Spleen (tissue), 11 donors: ENCODE data around the gene HMOX2. TPM values are rescaled to one million over a fixed set of nuclear protein-coding genes. Genes with fewer than 3 reads are reported as not detected.
A peak's percentile ranks its signal among the peaks of the same experiment; 100 is the strongest.

Experiments used
- DNase-seq: peaks from one replicate; pipeline ENCODE4 v3.0.0-alpha.2; 2020
- H3K27ac ChIP-seq, 8 donors: fragments of 200-600 bp; sonication (generic) in 7 of 8; 1 replicate in 4 of 8; 2 replicates in 4 of 8; pipeline versions ENCODE4 v1.5.0 to v1.8.0; 2016 to 2021; ENCODE audit warnings: inconsistent platforms in 4 of 8, mild to moderate bottlenecking in 4 of 8, moderate library complexity in 1 of 8
- H3K27me3 ChIP-seq, 7 donors: fragments of 200-600 bp; sonication (generic) in 6 of 7; replicated peaks in 1 of 7; 1 replicate in 4 of 7; 2 replicates in 3 of 7; pipeline versions ENCODE4 v1.5.0 to v1.8.0; 2016 to 2021; ENCODE audit warnings: inconsistent platforms in 3 of 7, mild to moderate bottlenecking in 1 of 7
- H3K36me3 ChIP-seq, 6 donors: fragments of 200-600 bp; sonication (generic) in 5 of 6; 1 replicate in 4 of 6; 2 replicates in 2 of 6; pipeline versions ENCODE4 v1.5.0 to v1.8.0; 2016 to 2021; ENCODE audit warnings: inconsistent platforms in 2 of 6
- H3K4me1 ChIP-seq, 6 donors: fragments of 200-600 bp; sonication (generic) in 5 of 6; 1 replicate in 3 of 6; 2 replicates in 3 of 6; pipeline versions ENCODE4 v1.5.0 to v1.8.0; 2016 to 2021; ENCODE audit warnings: inconsistent platforms in 3 of 6
- H3K4me3 ChIP-seq, 8 donors: fragments of 200-600 bp; sonication (generic) in 7 of 8; 1 replicate in 4 of 8; 2 replicates in 4 of 8; pipeline versions ENCODE4 v1.5.0 to v1.8.0; 2016 to 2021; ENCODE audit warnings: inconsistent platforms in 4 of 8, mild to moderate bottlenecking in 4 of 8, moderate library complexity in 2 of 8
- H3K9me3 ChIP-seq, 8 donors: fragments of 200-600 bp; sonication (generic) in 7 of 8; 1 replicate in 4 of 8; 2 replicates in 4 of 8; pipeline versions ENCODE4 v1.5.0 to v1.8.0; 2016 to 2021; ENCODE audit warnings: inconsistent platforms in 4 of 8
- CTCF ChIP-seq, 11 experiments: fragments of 200-600 bp in 7 of 11; fragments of 450-650 bp in 4 of 11; sonication (generic) in 4 of 11; IDR thresholded peaks in 8 of 11; conservative IDR thresholded peaks in 3 of 11; 1 replicate in 7 of 11; 2 replicates in 4 of 11; pipeline versions ENCODE4 v1.4.0 to v1.8.0; 2016 to 2021; ENCODE audit warnings: antibody characterized with exemption in 11 of 11, inconsistent platforms in 4 of 11, mild to moderate bottlenecking in 1 of 11
- POLR2A ChIP-seq, 3 donors: fragments of 450-650 bp; IDR thresholded peaks; one replicate each; pipeline ENCODE4 v1.5.1; 2017; ENCODE audit warnings: antibody characterized with exemption in 3 of 3, mild to moderate bottlenecking in 1 of 3
- POLR2AphosphoS5 ChIP-seq, 3 donors: sonication (generic); formaldehyde crosslinking; IDR thresholded peaks; one replicate each; pipeline ENCODE4 v1.5.1; 2017; ENCODE audit warnings: antibody characterized with exemption in 3 of 3
- WGBS, 5 donors: extraction: QIAGEN DNeasy Blood & Tissue Kit in 3 of 5; methylation state at CpG; one replicate each; pipeline versions ENCODE4 v1.1.5 to v1.1.7; 2013 to 2018; 5-methylcytosine and 5-hydroxymethylcytosine counted together
- intact Hi-C: fragments of 100-400 bp; cut with DNase I; formaldehyde crosslinking; loops from one replicate; pipeline ENCODE4 v1.15.0; 2023; ENCODE audit warnings: low total_unique reads
- polyA plus RNA-seq, 3 donors: library from polyadenylated mRNA; stranded (reverse); fragments of 200-250 nt; gene quantifications; one replicate each; pipeline ENCODE4 v1.2.1, GENCODE V29; 2013
- total RNA-seq, 7 donors: library from RNA; depleted of rRNA in 3 of 7; stranded (reverse); fragments of >200 nt in 3 of 7; fragmentation: NEBNext Ultra II Directional in 4 of 7; extraction: Animal tissue kit (Norgen Biotek cat#: 25700) in 4 of 7; gene quantifications; one replicate each; pipeline versions ENCODE4 v1.1.0 to v1.2.1, GENCODE V29; 2016 to 2021
- donor health status: healthy with polysubstance abuse.
- donor health status: DM: no; HTN: no; CAD: no; lungs with moderate emphysema.
- donor health status: DM: no; HTN: no; CAD: no.
- donor health status: Bipolar disorder and iron deficiency.
- donor health status: healthy.
- donor health status: DM: no; HTN: no; CAD: no.
- donor health status: DM: yes; HTN: yes; CAD: no.

The HMOX2 gene
- total and polyA plus RNA-seq, 10 donors, result 26.6 to 73.8 (median 53.3) TPM

- Histone ChIP-seq H3K36me3 (peaks cover 4 to 60% (median 49%) of the 10 kb centered on the region in 6 donors), H3K27me3 (no peaks in the 10 kb centered on the region), H3K4me3 (no peak overlapping the region), H3K4me1 (peaks cover 29 to 75% (median 47%) of the 10 kb centered on the region in 6 donors), H3K27ac (peak overlapping the region in 7 of 8 donors; percentile 6 to 89 (median 79)), H3K9me3 (no peaks in the 10 kb centered on the region)
- intact Hi-C loops, result no loop called here
- 76 to 88% (median 80%) methylated on average over 10 to 19 of the region's 19 CpGs for whole genome bisulfite sequencing, 5 donors
- TF ChIP-seq POLR2A (IDR thresholded peaks at IDR 0.05), result no peak
- no peak for TF ChIP-seq CTCF (IDR thresholded peaks at IDR 0.05 in 8 of 11, conservative IDR thresholded peaks at IDR 0.05 in 3 of 11)
- TF ChIP-seq POLR2AphosphoS5 (IDR thresholded peaks at IDR 0.05), result peak in 2 of 3 donors; percentile 6 to 42
- DNase-seq, result peak; percentile 77
These were observed 37.1 kb downstream of the HMOX2 start for GRCh38 chr16:4513086-4513860.

- intact Hi-C loops, result no loop called here
- H3K9me3 ChIP-seq, result no peaks in the 10 kb centered on the region
- peak overlapping the region; percentile 54 to 89 (median 76) for H3K27ac ChIP-seq
- H3K4me3 ChIP-seq, result no peak overlapping the region
- H3K4me1 ChIP-seq, result peaks cover 29 to 75% (median 47%) of the 10 kb centered on the region in 6 donors
- TF ChIP-seq CTCF (IDR thresholded peaks at IDR 0.05 in 8 of 11, conservative IDR thresholded peaks at IDR 0.05 in 3 of 11), result no peak
- TF ChIP-seq POLR2AphosphoS5 (IDR thresholded peaks at IDR 0.05), result no peak
- no peak for TF ChIP-seq POLR2A (IDR thresholded peaks at IDR 0.05)
- peaks cover 4 to 54% (median 43%) of the 10 kb centered on the region in 6 donors for H3K36me3 ChIP-seq
- peak; percentile 73 for DNase-seq
- H3K27me3 ChIP-seq, result no peaks in the 10 kb centered on the region
- 82 to 95% (median 94%) methylated on average over 5 to 7 of the region's 7 CpGs for WGBS, 5 donors
These were observed 37.7 kb downstream of the HMOX2 start for GRCh38 chr16:4513881-4514280.

- WGBS, 5 donors, result 11 to 34% (median 28%) methylated on average over 5 to 7 of the region's 7 CpGs
- TF ChIP-seq POLR2AphosphoS5 (IDR thresholded peaks at IDR 0.05) (peak in 2 of 3 donors; percentile 31 to 64), CTCF (IDR thresholded peaks at IDR 0.05 in 8 of 11, conservative IDR thresholded peaks at IDR 0.05 in 3 of 11) (no peak)
- H3K36me3 ChIP-seq, result peaks cover 4 to 47% (median 35%) of the 10 kb centered on the region in 6 donors
- no peaks in the 10 kb centered on the region for H3K9me3 ChIP-seq
- DNase-seq, result peak; percentile 77
- no peak overlapping the region for H3K4me3 ChIP-seq
- H3K27me3 ChIP-seq, result no peaks in the 10 kb centered on the region
- H3K4me1 ChIP-seq, result peaks cover 29 to 75% (median 47%) of the 10 kb centered on the region in 6 donors
- peak overlapping the region; percentile 54 to 89 (median 76) for H3K27ac ChIP-seq
- intact Hi-C loops, result no loop called here
These were observed 38.4 kb downstream of the HMOX2 start for GRCh38 chr16:4514606-4515005.

- H3K4me3 ChIP-seq, result peak overlapping the region in 2 of 8 donors; percentile 2 to 42
- no peaks in the 10 kb centered on the region for H3K9me3 ChIP-seq
- peaks cover 0 to 39% (median 26%) of the 10 kb centered on the region in 6 donors for H3K36me3 ChIP-seq
- H3K4me1 ChIP-seq, result peaks cover 29 to 72% (median 47%) of the 10 kb centered on the region in 6 donors
- 10 to 20% (median 13%) methylated on average over 5 of the region's 5 CpGs for WGBS, 5 donors
- intact Hi-C loops, result no loop called here
- peak; percentile 59 for DNase-seq
- TF ChIP-seq CTCF (IDR thresholded peaks at IDR 0.05 in 8 of 11, conservative IDR thresholded peaks at IDR 0.05 in 3 of 11) (no peak), POLR2AphosphoS5 (IDR thresholded peaks at IDR 0.05) (peak in 1 of 3 donors; percentile 41), POLR2A (IDR thresholded peaks at IDR 0.05) (no peak)
- H3K27ac ChIP-seq, result peak overlapping the region; percentile 54 to 89 (median 76)
- H3K27me3 ChIP-seq, result no peaks in the 10 kb centered on the region
These were observed 39.5 kb downstream of the HMOX2 start for GRCh38 chr16:4515611-4516233.
